GM21381 (cell line): ENCODE data around the gene FDXR.

Experiments
- ATAC-seq: cut with Tn5 transposase; IDR thresholded peaks from one replicate; pipeline ENCODE4 v1.9.1; 2021; ENCODE audit warnings: mild to moderate bottlenecking, moderate library complexity; ENCODE audit not compliant: unreplicated experiment

FDXR gene

GRCh38 chr17:74815550-74816370 is 57.0 kb downstream of the FDXR start:
- ATAC-seq, result no peak

DNA sequence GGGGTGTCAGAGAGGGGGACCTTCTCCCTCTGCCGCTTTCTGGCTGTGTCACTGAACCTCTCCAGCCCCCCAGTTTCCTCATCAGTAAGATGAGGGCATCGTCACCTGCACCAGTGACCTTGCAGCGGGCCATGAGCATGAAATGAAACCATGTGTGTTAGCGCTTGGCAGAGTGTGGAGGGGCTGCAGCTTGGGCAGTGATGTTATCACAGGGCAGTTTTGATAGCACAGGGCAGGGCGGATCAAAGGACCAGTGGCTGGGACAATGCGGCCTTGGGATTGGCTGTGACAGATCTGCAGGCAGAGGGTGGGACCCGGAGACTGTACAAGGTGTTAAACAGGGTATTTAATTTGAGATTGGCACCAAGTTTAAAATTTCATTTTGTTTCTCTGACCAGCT is 57.7 kb downstream of the FDXR start:
- no peak for ATAC-seq

GRCh38 chr17:74814453-74814852 is 58.3 kb downstream of the FDXR start:
- ATAC-seq, result no peak
